Hepatocyte (in vitro differentiated cells): Measurements from ENCODE around the gene RPS6KC1. TPM values are rescaled to one million over a fixed set of nuclear protein-coding genes. Genes with fewer than 3 reads are reported as not detected.

Experiments
- DNase-seq: peaks from one replicate; pipeline ENCODE4 v3.0.0-alpha.2; 2016; ENCODE audit warnings: low spot score
- H2AFZ ChIP-seq: fragments of 200-600 bp; sonication (generic); 2 replicates; pipeline ENCODE4 v1.6.0; 2016; ENCODE audit warnings: antibody characterized with exemption, mild to moderate bottlenecking
- H3K27ac ChIP-seq: fragments of 200-600 bp; sonication (generic); 2 replicates; pipeline ENCODE4 v1.5.1; 2016; ENCODE audit warnings: mild to moderate bottlenecking
- H3K27me3 ChIP-seq: fragments of 200-600 bp; sonication (generic); 2 replicates; pipeline ENCODE4 v1.6.1; 2016
- H3K36me3 ChIP-seq: fragments of 200-600 bp; sonication (generic); replicated peaks from 2 replicates; pipeline ENCODE4 v1.5.1; 2016; ENCODE audit warnings: low read depth; ENCODE audit not compliant: insufficient read depth
- H3K4me1 ChIP-seq: fragments of 200-600 bp; sonication (generic); 2 replicates; pipeline ENCODE4 v1.5.1; 2016; ENCODE audit warnings: mild to moderate bottlenecking, moderate library complexity; ENCODE audit not compliant: insufficient read depth
- H3K4me2 ChIP-seq: fragments of 200-600 bp; sonication (generic); 2 replicates; pipeline ENCODE4 v1.6.0; 2016
- H3K4me3 ChIP-seq: fragments of 200-600 bp; sonication (generic); 2 replicates; pipeline ENCODE4 v1.5.1; 2016; ENCODE audit warnings: mild to moderate bottlenecking
- H3K79me2 ChIP-seq: fragments of 200-600 bp; sonication (generic); 2 replicates; pipeline ENCODE4 v1.6.0; 2017; ENCODE audit warnings: mild to moderate bottlenecking
- H3K9me2 ChIP-seq: fragments of 200-600 bp; sonication (generic); replicated peaks from 2 replicates; pipeline ENCODE4 v1.6.0; 2017; ENCODE audit warnings: mild to moderate bottlenecking; ENCODE audit not compliant: insufficient read depth
- H3K9me3 ChIP-seq: fragments of 200-600 bp; sonication (generic); 2 replicates; pipeline ENCODE4 v1.5.1; 2016; ENCODE audit warnings: low read depth, mild to moderate bottlenecking
- H4K20me1 ChIP-seq: fragments of 200-600 bp; sonication (generic); 2 replicates; pipeline ENCODE4 v1.6.0; 2016; ENCODE audit warnings: mild to moderate bottlenecking; ENCODE audit not compliant: insufficient read depth, poor library complexity, severe bottlenecking
- CTCF ChIP-seq: fragments of 200-600 bp; sonication (generic); IDR thresholded peaks from 2 replicates; pipeline ENCODE4 v1.5.1; 2016; ENCODE audit warnings: antibody characterized with exemption, mild to moderate bottlenecking; ENCODE audit not compliant: poor library complexity
- EZH2 ChIP-seq: fragments of 200-600 bp; sonication (generic); IDR thresholded peaks from 2 replicates; pipeline ENCODE4 v1.6.1; 2016; ENCODE audit warnings: antibody characterized with exemption, mild to moderate bottlenecking, borderline replicate concordance
- EZH2phosphoT487 ChIP-seq: fragments of 200-600 bp; sonication (generic); IDR thresholded peaks from one replicate; pipeline ENCODE4 v1.6.1; 2018; ENCODE audit warnings: antibody characterized with exemption, mild to moderate bottlenecking, low read depth, moderate library complexity; ENCODE audit not compliant: unreplicated experiment, severe bottlenecking
- WGBS: methylation state at CpG from one replicate; pipeline ENCODE4 v1.1.6; 2016; ENCODE audit warnings: low lambda C conversion rate; ENCODE audit errors: missing lambda C conversion rate; 5-methylcytosine and 5-hydroxymethylcytosine counted together
- polyA plus RNA-seq: library from polyadenylated mRNA; unstranded; fragments of >200 nt; fragmentation: Nextera tagmentation; extraction: Ambion mirVana; gene quantifications from 2 replicates; pipeline ENCODE4 v1.2.1, GENCODE V29; 2016
- total RNA-seq: library from RNA; depleted of rRNA; stranded (reverse); fragments of >200 nt; gene quantifications from 2 replicates; pipeline ENCODE4 v1.2.3, GENCODE V29; 2014

RPS6KC1 gene
- total and polyA plus RNA-seq, 2 experiments from 2014 or later: 10.0 to 26.9 TPM

GRCh38 chr1:213119794-213120193, 68.8 kb downstream of the RPS6KC1 start:
- no peaks in the 10 kb centered on the region for H3K27me3 ChIP-seq
- DNase-seq: no peak
- no peaks in the 10 kb centered on the region for H3K9me2 ChIP-seq
- H3K9me3 ChIP-seq: no peaks in the 10 kb centered on the region
- H3K36me3 ChIP-seq: no peaks in the 10 kb centered on the region
- H2AFZ ChIP-seq: no peak overlapping the region
- H3K4me2 ChIP-seq: no peak overlapping the region
- H3K4me3 ChIP-seq: no peak overlapping the region
- no peaks in the 10 kb centered on the region for H4K20me1 ChIP-seq
- peaks cover 14% of the 10 kb centered on the region for H3K4me1 ChIP-seq
- H3K79me2 ChIP-seq: no peaks in the 10 kb centered on the region
- H3K27ac ChIP-seq: no peak overlapping the region
- no peak for TF ChIP-seq EZH2
- TF ChIP-seq CTCF: no peak
- TF ChIP-seq EZH2phosphoT487: no peak
- 76% methylated on average over 2 of the region's 2 CpGs for WGBS

GRCh38 chr1:213120386-213120785, 69.3 kb downstream of the RPS6KC1 start:
- Histone ChIP-seq H3K36me3 (no peaks in the 10 kb centered on the region), H3K79me2 (no peaks in the 10 kb centered on the region), H3K9me2 (no peaks in the 10 kb centered on the region), H3K4me1 (peaks cover 14% of the 10 kb centered on the region), H3K27me3 (no peaks in the 10 kb centered on the region), H3K4me3 (no peak overlapping the region), H3K9me3 (no peaks in the 10 kb centered on the region), H2AFZ (no peak overlapping the region), H3K27ac (no peak overlapping the region), H4K20me1 (no peaks in the 10 kb centered on the region), H3K4me2 (no peak overlapping the region)
- no peak for TF ChIP-seq CTCF
- TF ChIP-seq EZH2: no peak
- TF ChIP-seq EZH2phosphoT487: no peak
- WGBS: 84% methylated on average over 3 of the region's 3 CpGs
- no peak for DNase-seq

GRCh38 chr1:213120961-213121360, 69.9 kb downstream of the RPS6KC1 start:
- no peaks in the 10 kb centered on the region for H3K9me2 ChIP-seq
- H3K79me2 ChIP-seq: no peaks in the 10 kb centered on the region
- no peak for TF ChIP-seq EZH2phosphoT487
- TF ChIP-seq EZH2: no peak
- no peak for TF ChIP-seq CTCF
- no peaks in the 10 kb centered on the region for H3K27me3 ChIP-seq
- no peak overlapping the region for H2AFZ ChIP-seq
- no peaks in the 10 kb centered on the region for H4K20me1 ChIP-seq
- H3K36me3 ChIP-seq: no peaks in the 10 kb centered on the region
- H3K27ac ChIP-seq: no peak overlapping the region
- peaks cover 14% of the 10 kb centered on the region for H3K4me1 ChIP-seq
- H3K4me2 ChIP-seq: no peak overlapping the region
- no peak overlapping the region for H3K4me3 ChIP-seq
- DNase-seq: no peak
- 93% methylated on average over 4 of the region's 4 CpGs for WGBS
- no peaks in the 10 kb centered on the region for H3K9me3 ChIP-seq

GRCh38 chr1:213122514-213122929, 71.5 kb downstream of the RPS6KC1 start:
- peak; percentile 74 for TF ChIP-seq CTCF
- TF ChIP-seq EZH2phosphoT487: no peak
- peak; percentile 71 for DNase-seq

More at GRCh38 chr1:213122514-213122929, 71.5 kb downstream of the RPS6KC1 start:
- Histone ChIP-seq H3K36me3 (no peaks in the 10 kb centered on the region), H3K9me2 (no peaks in the 10 kb centered on the region), H3K4me1 (peaks cover 14% of the 10 kb centered on the region), H3K4me3 (no peak overlapping the region), H2AFZ (no peak overlapping the region), H4K20me1 (no peaks in the 10 kb centered on the region), H3K4me2 (no peak overlapping the region), H3K9me3 (no peaks in the 10 kb centered on the region), H3K27ac (no peak overlapping the region), H3K79me2 (no peaks in the 10 kb centered on the region), H3K27me3 (no peaks in the 10 kb centered on the region)
